DMS 273 (cell line): Measurements from ENCODE around the gene NR2F2.
"Not testable (repeated sequence)": the region's sequence is repeated elsewhere in the genome, so short reads cannot be mapped to it uniquely, and the experiment has no call there.

Experiments
- DNase-seq: peaks from one replicate; lab custom pipeline; 2025; ENCODE audit not compliant: unreplicated experiment; lab: John Stamatoyannopoulos, UW

Gene NR2F2

GRCh38 chr15:96365781-96366525 lies 35.5 kb downstream of the NR2F2 start:
- DNase-seq = no peak

DNA sequence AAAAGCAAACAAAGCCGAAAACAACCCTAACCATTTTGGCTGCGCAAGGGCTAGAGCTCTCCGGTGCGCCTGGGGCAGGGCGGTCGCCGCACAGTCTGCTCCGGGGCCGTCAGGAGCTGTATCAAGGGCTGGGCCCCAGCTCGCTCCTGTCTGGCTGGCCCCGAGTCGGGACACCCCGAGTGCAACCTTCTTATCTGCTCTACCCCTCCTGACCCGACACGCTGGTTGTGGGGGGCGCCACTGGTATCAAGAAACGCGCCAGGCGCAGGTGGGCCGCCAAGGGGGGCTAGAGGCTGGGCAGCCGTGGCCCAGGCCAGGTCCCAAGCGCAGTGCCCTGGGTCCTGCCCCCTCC lies 36.0 kb downstream of the NR2F2 start:
- no peak for DNase-seq

- no peak for DNase-seq
Observed at GRCh38 chr15:96367311-96368200, 37.1 kb downstream of the NR2F2 start.

DNA sequence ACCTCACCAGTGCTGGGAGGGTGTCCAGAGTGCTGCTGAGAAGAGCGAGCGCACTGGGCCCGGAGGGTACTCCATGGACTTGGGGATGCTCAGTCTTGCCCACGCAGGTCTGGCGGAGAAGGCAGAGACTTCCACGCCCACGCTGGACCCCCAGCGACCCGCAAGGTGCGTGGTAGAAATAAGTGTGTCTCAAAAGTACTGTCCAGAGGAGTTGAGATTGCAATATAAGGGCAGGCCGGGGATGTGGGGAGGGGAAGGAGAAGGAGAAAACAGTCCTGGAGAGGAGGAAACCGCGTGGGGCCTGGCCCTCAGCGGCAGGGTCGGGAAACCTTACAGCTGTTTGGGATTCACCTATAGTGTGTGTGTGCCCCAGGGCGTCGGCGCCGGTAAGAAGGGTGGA lies 38.9 kb downstream of the NR2F2 start:
- DNase-seq = no peak

DNA sequence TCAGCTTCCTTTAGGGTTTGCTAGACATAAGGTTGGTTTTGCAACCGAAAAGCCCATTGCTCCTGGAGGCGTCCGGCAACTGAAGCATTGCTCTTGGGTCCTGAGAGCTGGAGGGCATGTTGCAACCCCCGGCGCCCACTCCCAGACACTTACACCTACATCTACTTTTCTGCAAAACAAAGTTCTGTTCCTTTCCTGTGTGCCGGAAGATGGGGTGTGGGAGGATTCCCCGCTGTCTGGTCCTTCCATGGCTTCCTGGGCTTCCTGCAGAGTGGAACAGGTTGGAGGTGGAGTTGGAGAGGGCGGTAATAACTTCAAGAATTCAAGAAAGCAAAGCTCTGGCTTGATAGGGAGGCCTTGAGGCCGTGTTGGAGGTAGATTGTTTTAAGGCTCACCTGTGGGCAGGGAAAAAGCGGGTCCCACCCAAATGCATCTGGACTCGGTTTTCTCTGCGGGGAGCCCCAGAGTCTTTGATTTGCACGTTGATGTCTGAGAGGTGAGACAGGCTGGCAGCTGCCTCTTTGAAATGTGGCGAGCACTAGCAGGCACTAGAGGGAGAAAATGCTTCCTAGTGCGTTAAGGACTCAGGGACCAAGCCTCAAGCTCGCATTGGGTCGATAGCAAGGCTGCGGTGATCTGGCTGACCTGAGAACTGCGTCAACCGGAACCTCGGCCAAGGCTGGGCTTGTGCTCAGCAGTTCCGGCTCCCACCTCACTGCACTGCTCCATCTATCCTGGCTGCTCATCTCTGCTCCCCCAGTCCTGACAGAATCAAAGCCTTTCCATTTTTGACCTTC lies 39.5 kb downstream of the NR2F2 start:
- no peak for DNase-seq

- no peak for DNase-seq
Observed at GRCh38 chr15:96372554-96372953, 42.1 kb downstream of the NR2F2 start.

GRCh38 chr15:96374499-96374898 lies 44.0 kb downstream of the NR2F2 start:
- DNase-seq = no peak

DNA sequence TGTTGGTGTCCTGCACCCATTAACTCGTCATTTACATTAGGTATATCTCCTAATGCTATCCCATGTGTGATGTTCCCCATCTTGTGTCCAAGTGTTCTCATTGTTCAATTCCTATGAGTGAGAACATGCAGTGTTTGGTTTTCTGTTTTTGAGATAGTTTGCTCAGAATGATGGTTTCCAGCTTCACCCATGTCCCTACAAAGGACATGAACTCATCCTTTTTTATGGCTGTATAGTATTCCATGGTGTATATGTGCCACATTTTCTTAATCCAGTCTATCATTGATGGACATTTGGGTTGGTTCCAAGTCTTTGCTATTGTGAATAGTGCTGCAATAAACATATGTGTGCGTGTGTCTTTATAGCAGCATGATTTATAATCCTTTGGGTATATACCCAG lies 49.1 kb downstream of the NR2F2 start:
- not testable (repeated sequence) for DNase-seq

DNA sequence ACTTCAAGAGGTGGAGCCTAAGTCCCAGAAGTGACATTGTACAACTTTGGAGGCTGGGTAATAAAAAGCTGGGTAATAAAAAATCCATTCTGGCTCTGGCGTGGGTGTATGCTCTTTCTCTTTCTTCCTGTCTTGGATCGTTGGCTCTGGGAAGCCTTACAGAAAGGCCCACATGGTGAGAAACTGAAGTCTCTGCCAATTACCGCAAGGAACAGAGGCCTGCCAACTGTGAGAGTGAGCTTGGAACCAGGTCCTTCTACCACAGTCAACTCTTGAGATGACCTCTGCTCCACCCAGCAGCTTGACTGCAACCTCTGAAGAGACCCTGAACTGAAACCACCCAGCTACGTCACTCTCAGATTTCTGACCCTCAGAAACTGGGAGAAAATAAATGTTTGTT lies 51.0 kb downstream of the NR2F2 start:
- DNase-seq = no peak

- DNase-seq = no peak
Observed at GRCh38 chr15:96385195-96385594, 54.7 kb downstream of the NR2F2 start.

GRCh38 chr15:96388673-96389072 lies 58.2 kb downstream of the NR2F2 start:
- no peak for DNase-seq
